ENCODE measurements around the gene ENG.

ENG gene

GRCh38 chr9:127865645-127866464, 11.4 kb upstream of the ENG start (continued):
- TF ChIP-seq ZNF18 (tag by site-specific recombination; IDR thresholded peaks at IDR 0.05): peak; percentile 91
- peak; percentile 87 for TF ChIP-seq PRDM1 (tag by site-specific recombination; IDR thresholded peaks at IDR 0.05)
- TF ChIP-seq ZNF366 (tag by site-specific recombination; conservative IDR thresholded peaks at IDR 0.05): 0 out of 2 replicates have a peak, but pooled peaks have one; percentile 26
- TF ChIP-seq PRDM6 (tag by site-specific recombination; IDR thresholded peaks at IDR 0.05): no peak
- no peak for TF ChIP-seq KLF16 (tag by site-specific recombination; IDR thresholded peaks at IDR 0.05)
- TF ChIP-seq ZNF23 (tag by site-specific recombination; IDR thresholded peaks at IDR 0.05; ENCODE audit: borderline replicate concordance): no peak
- no peak for TF ChIP-seq ZNF571 (tag by site-specific recombination; IDR thresholded peaks at IDR 0.05)
- 0 out of 2 replicates have a peak, but pooled peaks have one; percentile 23 for TF ChIP-seq ZNF776 (tag by site-specific recombination; IDR thresholded peaks at IDR 0.05; ENCODE audit: borderline replicate concordance)
- TF ChIP-seq ZBTB48 (tag by site-specific recombination; IDR thresholded peaks at IDR 0.05): 0 out of 2 replicates have a peak, but pooled peaks have one; percentile 31
- no peak for TF ChIP-seq ZNF660 (tag by site-specific recombination; IDR thresholded peaks at IDR 0.05)
- TF ChIP-seq ZNF239 (tag by site-specific recombination; IDR thresholded peaks at IDR 0.05): peak; percentile 87; the same call in 1 of the 2 replicates
- TF ChIP-seq ZNF112 (tag by site-specific recombination; IDR thresholded peaks at IDR 0.05): no peak
- TF ChIP-seq TRIM28 (IDR thresholded peaks at IDR 0.05; ENCODE audit: borderline replicate concordance, low read length): 0 out of 2 replicates have a peak, but pooled peaks have one; percentile 58
- TF ChIP-seq ZNF175 (tag by site-specific recombination; IDR thresholded peaks at IDR 0.05): no peak
- peak; percentile 79 for TF ChIP-seq ZSCAN4 (tag by site-specific recombination; IDR thresholded peaks at IDR 0.05)
- TF ChIP-seq ZNF24 (tag by site-specific recombination; IDR thresholded peaks at IDR 0.05): no peak
- no peak for TF ChIP-seq ZSCAN23 (tag by site-specific recombination; IDR thresholded peaks at IDR 0.05)

- H3K4me1 ChIP-seq (ENCODE audit: control insufficient read depth, insufficient read depth, low read length): no peaks in the 10 kb centered on the region; the same call in 1 of the 2 replicates
- H3K9me3 ChIP-seq (ENCODE audit: control insufficient read depth, insufficient read depth, low read depth, low read length): no peaks in the 10 kb centered on the region
- no peak overlapping the region for H3K27ac ChIP-seq (ENCODE audit: extremely low read depth, low read depth, low read length)
- H3K4me3 ChIP-seq (ENCODE audit: low read depth, low read length): no peak overlapping the region
- peaks cover 0 to 16% of the 10 kb centered on the region in 2 experiments; a peak in 1 of 3 replicates for H3K36me3 ChIP-seq (ENCODE audit: control insufficient read depth in 2 of 2, insufficient read depth in 1 of 2, low read length in 2 of 2)
- ChIA-PET CTCF (interaction anchor here (1.5 to 1.6 kb wide), 2 partner anchors 62 to 129 kb away, joined by 3 to 4 read pairs; partner anchors contain the start of gene TOR2A), POLR2A (interaction anchor here (1.2 kb wide), 1 partner anchor 60 kb away, joined by 4 read pairs; the partner anchor contains the start of gene FPGS)
- TF ChIP-seq ZNF114 (tag by site-specific recombination; IDR thresholded peaks at IDR 0.05) (no peak), ZNF10 (tag by site-specific recombination; IDR thresholded peaks at IDR 0.05) (no peak), ZBTB44 (tag by site-specific recombination; IDR thresholded peaks at IDR 0.05) (peak; percentile 53; the same call in 1 of the 2 replicates)
Observed at GRCh38 chr9:127863191-127863621, 8.7 kb upstream of the ENG start.

All from HEK293 (cell line).